HG02852 (cell line): Measurements from ENCODE around the gene EZR.

Experiments used
- ATAC-seq: cut with Tn5 transposase; IDR thresholded peaks from one replicate; pipeline ENCODE4 v1.9.1; 2021; ENCODE audit warnings: mild to moderate bottlenecking, moderate library complexity; ENCODE audit not compliant: unreplicated experiment

The EZR gene

DNA sequence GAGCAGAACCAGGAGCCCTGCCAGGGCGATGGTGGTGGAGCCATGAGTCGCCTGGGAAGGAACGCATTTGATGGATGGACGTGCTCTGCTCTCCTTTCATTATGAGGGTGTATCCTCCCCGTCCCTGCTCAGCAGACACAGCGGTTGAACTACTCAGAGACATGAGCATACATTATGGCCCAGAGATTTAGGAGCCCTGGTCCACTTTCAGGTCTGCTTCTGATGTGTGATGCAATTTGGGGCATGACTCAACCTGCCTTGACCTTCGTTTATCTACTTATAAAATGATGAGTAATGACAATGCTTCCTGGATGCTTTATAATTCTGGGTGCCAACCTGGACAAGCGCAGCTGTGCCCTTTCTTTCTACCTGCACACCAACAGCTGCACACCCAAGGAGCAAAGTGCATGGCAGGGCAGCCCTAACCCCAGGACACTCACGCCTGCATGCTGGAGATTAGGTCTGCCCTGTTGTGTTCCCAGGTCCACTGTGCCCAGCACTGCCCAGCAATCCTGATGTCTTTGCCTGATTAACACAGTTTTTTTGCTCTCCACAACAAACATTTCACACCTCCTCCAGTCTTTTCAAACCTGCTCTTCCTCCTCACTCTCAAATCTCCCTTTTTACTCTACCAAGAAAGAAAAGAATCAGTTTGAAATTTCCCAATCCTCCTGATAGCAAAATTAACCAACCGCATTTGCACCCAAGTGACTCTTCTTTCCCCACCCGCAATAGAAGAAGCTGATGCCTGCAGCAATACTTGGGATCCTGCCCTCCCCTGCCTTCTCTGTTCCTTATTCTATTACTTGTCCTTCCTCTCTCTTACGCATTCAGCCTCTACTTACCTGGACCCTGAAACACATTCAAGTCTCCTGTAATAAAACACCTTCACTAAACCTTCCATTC is 81.2 kb downstream of the EZR start:
- no peak for ATAC-seq

DNA sequence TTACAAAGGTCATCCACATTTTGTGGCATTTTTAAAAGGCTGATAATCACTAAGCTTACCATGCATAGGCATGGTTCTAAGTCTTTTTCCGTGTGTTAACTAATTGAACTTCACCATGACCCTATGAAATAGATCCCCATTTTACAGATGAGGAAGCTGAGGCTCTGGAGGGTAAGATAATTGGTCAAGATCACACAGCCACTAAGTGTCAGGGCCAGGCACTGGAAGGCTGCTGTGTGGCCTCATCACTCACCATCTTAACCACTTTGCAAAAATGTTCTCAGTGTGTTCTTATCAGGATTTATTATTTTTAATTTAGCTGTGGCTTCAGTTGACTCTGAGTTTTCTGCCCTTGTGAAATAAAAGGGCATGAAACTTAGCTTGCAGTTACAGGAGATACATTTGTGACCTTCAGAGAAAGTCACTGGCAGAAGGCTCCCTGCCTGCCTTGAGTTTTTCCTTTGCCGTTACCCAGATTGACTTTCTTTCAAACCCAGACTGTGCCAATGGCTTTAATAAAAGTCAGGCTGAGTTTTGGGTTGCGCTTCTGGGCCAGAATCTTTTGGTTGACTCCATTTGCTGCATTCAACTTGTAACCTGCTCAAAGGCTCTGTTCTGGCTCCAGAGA is 82.0 kb downstream of the EZR start:
- ATAC-seq: no peak

DNA sequence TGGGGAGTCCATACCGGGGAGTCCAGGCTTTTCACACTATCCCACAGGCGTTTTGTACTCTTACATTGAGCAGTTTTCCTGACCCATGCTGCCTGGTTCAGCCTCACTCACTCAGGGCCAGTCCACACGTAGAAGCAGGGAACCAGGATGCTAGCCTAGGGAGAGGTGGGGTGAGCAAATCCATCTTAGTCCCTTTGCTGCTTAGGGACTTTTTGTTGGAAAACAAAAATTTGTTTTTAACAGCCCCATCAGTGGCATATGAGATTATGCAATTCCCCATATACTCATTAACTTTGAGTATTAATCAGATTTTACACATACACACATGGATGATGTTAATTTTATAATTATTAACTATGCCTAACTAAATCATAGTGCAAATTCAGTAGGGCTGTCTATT is 84.2 kb downstream of the EZR start:
- no peak for ATAC-seq

DNA sequence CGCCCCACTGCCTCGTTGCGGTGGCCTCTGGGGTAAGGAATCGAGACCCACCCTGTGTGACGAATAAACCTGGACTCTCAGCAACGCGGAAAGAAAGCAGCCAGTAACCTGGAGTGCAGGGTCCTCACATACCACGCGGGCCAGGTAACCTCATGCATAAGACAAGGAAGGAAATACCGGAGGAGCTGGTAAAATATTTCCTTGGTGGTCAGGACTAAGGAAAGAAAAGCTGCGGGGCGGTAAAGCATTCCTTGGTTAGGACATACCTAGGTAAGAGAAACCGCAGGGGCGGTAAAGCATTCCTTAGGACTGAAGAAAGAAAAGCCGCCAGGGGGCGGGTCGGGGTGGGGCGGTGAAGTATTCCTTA is 88.6 kb downstream of the EZR start:
- ATAC-seq: no peak

DNA sequence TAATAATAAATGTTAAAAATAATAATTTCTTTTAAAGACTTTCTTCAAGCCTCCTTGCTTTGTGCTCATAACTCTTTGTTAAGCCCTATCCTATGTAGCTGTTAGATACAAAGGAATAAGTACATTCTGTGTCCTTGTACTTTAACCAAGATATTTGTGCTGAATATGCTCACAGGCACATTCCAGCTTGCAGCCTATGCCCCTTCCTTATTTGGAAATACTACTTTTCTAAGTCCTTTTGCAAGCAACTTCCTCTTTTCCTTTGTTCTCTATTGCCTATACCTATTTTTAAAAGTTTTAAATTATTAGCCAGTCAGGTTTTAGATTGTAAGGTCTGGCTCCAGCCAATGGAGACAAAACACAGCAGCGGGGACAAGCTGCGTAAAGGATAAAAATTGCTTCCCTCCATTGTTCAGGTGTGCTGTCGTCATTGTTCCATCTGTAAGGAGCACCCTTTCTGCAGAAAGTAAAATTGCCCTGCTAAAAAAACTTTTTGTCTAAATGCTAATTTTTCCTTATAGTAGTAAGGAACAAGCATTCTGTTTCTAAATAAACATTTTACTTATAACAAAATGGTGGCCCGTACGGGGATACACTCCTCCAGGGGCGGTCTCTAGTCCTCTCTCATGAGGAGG is 89.1 kb downstream of the EZR start:
- ATAC-seq: no peak

DNA sequence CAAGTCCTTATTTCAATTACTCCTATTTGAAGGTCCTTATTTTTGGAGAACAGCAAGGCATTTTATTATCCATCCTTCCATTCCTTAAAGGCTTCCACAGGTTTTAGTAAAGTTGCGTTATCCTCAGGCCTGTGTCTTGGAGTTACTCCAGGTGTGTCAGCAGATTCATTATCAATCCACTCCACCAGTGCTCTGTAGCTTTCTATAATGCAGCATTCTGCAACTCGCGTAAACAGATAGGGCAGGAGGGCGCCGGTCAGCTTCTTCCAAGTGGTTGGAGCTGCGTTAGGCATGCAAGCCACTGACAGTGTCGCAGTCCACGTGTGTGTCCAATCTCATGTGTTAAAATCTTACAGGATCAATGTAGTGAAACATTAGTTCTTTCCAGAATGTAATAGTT is 93.5 kb downstream of the EZR start:
- ATAC-seq: no peak

DNA sequence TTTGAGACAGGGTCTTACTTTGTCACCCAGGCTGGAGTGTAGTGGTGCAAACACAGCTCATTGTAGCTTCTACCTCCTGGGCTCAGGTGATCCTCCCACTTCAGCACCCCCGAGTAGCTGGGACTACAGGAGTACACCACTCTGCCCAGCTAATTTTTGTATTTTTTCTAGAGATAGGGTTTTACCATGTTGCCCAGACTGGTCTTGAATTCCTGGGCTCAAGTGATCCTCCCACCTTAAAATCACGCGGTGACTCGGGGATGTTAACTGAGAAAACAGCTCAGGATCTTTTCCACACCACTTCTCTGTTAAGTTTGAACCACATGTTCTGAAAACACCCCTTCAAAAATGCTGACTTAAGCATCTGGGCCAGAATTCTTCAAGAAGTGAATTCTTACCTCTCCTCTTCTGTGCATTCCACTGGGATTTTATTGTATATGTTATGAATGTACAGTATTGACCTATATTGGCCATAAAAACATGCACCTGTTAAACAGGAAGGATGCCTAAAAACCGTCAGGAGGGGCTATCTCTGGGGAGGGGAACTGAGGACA is 96.9 kb downstream of the EZR start:
- no peak for ATAC-seq

DNA sequence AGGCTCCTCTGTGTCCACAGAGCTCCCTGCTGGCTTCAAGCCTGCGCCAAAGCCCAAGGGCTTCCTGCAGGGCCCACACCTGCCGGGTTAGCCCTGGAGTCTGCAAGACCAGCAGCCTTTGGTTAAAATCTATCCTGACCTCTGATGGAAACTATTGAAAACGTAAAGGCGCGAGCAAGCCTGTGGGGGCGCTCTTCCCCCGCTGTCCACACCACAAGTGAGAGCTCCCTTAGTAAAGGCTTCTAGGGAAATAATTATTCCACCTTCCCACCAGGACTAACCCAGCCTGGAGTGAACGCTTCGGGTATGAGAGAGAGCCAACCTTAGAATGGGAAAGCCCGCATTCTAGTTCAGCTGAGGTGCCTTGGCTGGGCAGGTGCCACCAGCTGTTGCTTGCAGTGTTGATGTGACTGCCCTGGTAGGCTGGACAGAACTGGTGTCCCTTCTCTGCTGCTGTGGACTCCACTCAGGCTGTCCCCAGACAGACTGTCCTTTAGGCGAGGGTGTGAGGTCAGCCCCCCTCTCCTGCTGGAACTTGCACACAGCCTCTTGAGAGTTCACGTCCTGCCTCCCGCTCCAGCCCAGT is 100.6 kb downstream of the EZR start:
- ATAC-seq: no peak

DNA sequence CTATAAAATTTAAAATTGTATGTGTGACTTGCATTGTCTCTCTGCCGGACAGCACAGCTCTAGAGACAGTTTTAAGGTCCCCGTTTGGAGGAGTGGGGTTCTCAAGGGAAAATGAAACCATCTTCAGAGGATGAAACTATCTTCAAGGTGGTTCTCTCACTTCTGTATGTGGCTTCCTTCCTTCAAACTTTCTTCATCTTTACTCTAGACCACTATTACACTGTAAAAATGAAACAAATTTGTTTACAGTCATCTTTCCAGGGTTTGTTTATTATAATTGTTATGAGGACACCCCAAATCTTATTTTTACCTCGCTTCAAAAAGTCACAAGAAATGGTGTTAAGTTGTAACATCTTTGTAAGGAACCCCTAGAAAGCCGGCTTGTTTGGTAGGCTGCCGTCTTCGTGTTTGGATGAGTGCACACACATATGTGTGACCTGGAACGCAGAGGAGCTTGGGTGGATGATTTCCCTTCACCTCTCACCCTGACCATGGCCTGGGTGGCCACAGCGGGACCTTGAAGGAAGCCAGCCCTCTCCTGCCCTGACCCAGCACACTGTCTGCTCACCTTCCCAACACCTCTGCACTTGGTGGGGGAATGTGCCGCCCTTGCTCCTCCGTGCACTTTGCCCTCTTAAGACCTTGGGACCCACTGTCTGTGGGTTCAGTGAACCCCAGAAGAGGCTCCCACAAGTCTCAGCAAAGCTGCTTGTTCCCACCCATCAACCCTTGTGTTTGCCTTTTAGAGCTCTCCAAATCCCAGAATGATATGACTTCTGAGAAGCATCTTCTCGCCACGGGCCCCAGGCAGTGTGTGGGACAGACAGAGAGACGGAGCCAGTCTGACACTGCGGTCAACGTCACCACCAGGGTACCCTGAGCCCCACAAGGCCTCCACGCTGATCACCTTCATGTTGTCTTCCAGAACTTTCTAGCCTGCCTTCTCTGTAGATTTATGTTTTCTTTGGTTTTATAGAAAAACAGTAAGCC is 101.5 kb downstream of the EZR start:
- ATAC-seq: peak; percentile 68
